ENCODE data around the gene TFAM.

GRCh38 chr10:58372607-58373441, 12.4 kb upstream of the TFAM start:
- TF ChIP-seq POLR2A (IDR thresholded peaks at IDR 0.05), result no peak
- TF ChIP-seq, protein P1, sequence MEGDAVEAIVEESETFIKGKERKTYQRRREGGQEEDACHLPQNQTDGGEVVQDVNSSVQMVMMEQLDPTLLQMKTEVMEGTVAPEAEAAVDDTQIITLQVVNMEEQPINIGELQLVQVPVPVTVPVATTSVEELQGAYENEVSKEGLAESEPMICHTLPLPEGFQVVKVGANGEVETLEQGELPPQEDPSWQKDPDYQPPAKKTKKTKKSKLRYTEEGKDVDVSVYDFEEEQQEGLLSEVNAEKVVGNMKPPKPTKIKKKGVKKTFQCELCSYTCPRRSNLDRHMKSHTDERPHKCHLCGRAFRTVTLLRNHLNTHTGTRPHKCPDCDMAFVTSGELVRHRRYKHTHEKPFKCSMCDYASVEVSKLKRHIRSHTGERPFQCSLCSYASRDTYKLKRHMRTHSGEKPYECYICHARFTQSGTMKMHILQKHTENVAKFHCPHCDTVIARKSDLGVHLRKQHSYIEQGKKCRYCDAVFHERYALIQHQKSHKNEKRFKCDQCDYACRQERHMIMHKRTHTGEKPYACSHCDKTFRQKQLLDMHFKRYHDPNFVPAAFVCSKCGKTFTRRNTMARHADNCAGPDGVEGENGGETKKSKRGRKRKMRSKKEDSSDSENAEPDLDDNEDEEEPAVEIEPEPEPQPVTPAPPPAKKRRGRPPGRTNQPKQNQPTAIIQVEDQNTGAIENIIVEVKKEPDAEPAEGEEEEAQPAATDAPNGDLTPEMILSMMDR (IDR thresholded peaks at IDR 0.05), result no peak
